ENCODE data around the gene RAB3GAP1. TPM values are rescaled to one million over a fixed set of nuclear protein-coding genes. Genes with fewer than 3 reads are reported as not detected.

Gene RAB3GAP1
- total RNA-seq, 1 experiment from 2014 or later = 38.6 TPM

GRCh38 chr2:135124924-135125886 is 73.1 kb downstream of the RAB3GAP1 start:
- TF ChIP-seq TCF7L2 (IDR thresholded peaks at IDR 0.05; ENCODE audit: low read depth, low read length) (no peak), POLR2AphosphoS5 (IDR thresholded peaks at IDR 0.05; ENCODE audit: low read depth, low read length) (no peak), REST (IDR thresholded peaks at IDR 0.05; ENCODE audit: insufficient read depth in 1 of 2, low read depth in 2 of 2, low read length in 1 of 2) (no peak), CTCF (IDR thresholded peaks at IDR 0.05) (no peak)
- BruUV-seq (replicated peaks) = no TSS peak
- ChIA-PET POLR2A (interaction anchor here (0.5 kb wide), 1 partner anchor 42 kb away, joined by 5 read pairs; no protein-coding TSS in a partner anchor), CTCF (no interaction called here)
- Histone ChIP-seq H3K4me3 (ENCODE audit: low read depth in 2 of 2, low read length in 2 of 2) (no peak overlapping the region), H3K9me3 (ENCODE audit: control insufficient read depth, insufficient read depth, low read depth, low read length) (no peaks in the 10 kb centered on the region), H3K27me3 (ENCODE audit: control insufficient read depth, insufficient read depth, low read length) (no peaks in the 10 kb centered on the region), H3K36me3 (ENCODE audit: control insufficient read depth, insufficient read depth, low read length) (peaks cover 36% of the 10 kb centered on the region), H3K4me1 (ENCODE audit: control insufficient read depth, insufficient read depth, low read length) (no peaks in the 10 kb centered on the region), H3K27ac (ENCODE audit: low read length) (no peak overlapping the region)
- ATAC-seq (no peak), DNase-seq (ENCODE audit: low read depth, low spot score) (peak; percentile 12)
- intact Hi-C loops (cut with micrococcal nuclease; ENCODE audit: unreplicated experiment) (no loop called here), in situ Hi-C loops (cut with HindIII; ENCODE audit: low pct_unique_long_range_greater_than_20kb, low sequenced_read_pairs) (no loop called here)

- H3K4me3 ChIP-seq (ENCODE audit: low read depth in 2 of 2, low read length in 2 of 2) = no peak overlapping the region
- CTCF ChIA-PET = no interaction called here
Observed at GRCh38 chr2:135125940-135126339, 73.8 kb downstream of the RAB3GAP1 start.

More at GRCh38 chr2:135125940-135126339, 73.8 kb downstream of the RAB3GAP1 start:
- no peak for DNase-seq (ENCODE audit: low read depth, low spot score)
- POLR2A ChIA-PET = no interaction called here
- in situ Hi-C loops (cut with HindIII; ENCODE audit: low pct_unique_long_range_greater_than_20kb, low sequenced_read_pairs) (no loop called here), intact Hi-C loops (cut with micrococcal nuclease; ENCODE audit: unreplicated experiment) (no loop called here)
- H3K36me3 ChIP-seq (ENCODE audit: control insufficient read depth, insufficient read depth, low read length) = peaks cover 36% of the 10 kb centered on the region
- BruUV-seq (replicated peaks) = no TSS peak
- no peaks in the 10 kb centered on the region for H3K27me3 ChIP-seq (ENCODE audit: control insufficient read depth, insufficient read depth, low read length)
- no peaks in the 10 kb centered on the region for H3K9me3 ChIP-seq (ENCODE audit: control insufficient read depth, insufficient read depth, low read depth, low read length)
- H3K4me1 ChIP-seq (ENCODE audit: control insufficient read depth, insufficient read depth, low read length) = no peaks in the 10 kb centered on the region
- H3K27ac ChIP-seq (ENCODE audit: low read length) = no peak overlapping the region
- TF ChIP-seq REST (IDR thresholded peaks at IDR 0.05; ENCODE audit: insufficient read depth in 1 of 2, low read depth in 2 of 2, low read length in 1 of 2) = no peak
- TF ChIP-seq TCF7L2 (IDR thresholded peaks at IDR 0.05; ENCODE audit: low read depth, low read length) = no peak
- TF ChIP-seq POLR2AphosphoS5 (IDR thresholded peaks at IDR 0.05; ENCODE audit: low read depth, low read length) = no peak
- no peak for TF ChIP-seq SIN3A (IDR thresholded peaks at IDR 0.05; ENCODE audit: borderline replicate concordance, insufficient read depth, low read depth, low read length)
- no peak for TF ChIP-seq CTCF (IDR thresholded peaks at IDR 0.05)
- no peak for ATAC-seq
